Fibroblast of lung (primary cell): ENCODE measurements around the gene PRR13. TPM values are rescaled to one million over a fixed set of nuclear protein-coding genes. Genes with fewer than 3 reads are reported as not detected.
"Not testable (repeated sequence)": the region's sequence is repeated elsewhere in the genome, so short reads cannot be mapped to it uniquely, and the experiment has no call there.

Experiments
- DNase-seq, 2 donors: peaks; one replicate each; pipeline versions ENCODE4 v3.0.0 to v3.0.0-alpha.2; 2010; ENCODE audit warnings: low read depth in 2 of 2
- H2AFZ ChIP-seq: 2 replicates; pipeline ENCODE4 v1.5.1; 2012; ENCODE audit warnings: low read length, control low read depth, inconsistent platforms
- H3K27ac ChIP-seq: 2 replicates; pipeline ENCODE4 v1.5.1; 2011; ENCODE audit warnings: low read length, control low read depth; ENCODE audit not compliant: insufficient read depth
- H3K27me3 ChIP-seq: 2 replicates; pipeline ENCODE4 v1.5.1; 2011; ENCODE audit warnings: mild to moderate bottlenecking, low read length; ENCODE audit not compliant: control insufficient read depth, insufficient read depth
- H3K36me3 ChIP-seq: 2 replicates; pipeline ENCODE4 v1.5.1; 2011; ENCODE audit warnings: low read length; ENCODE audit not compliant: control insufficient read depth, insufficient read depth
- H3K4me1 ChIP-seq: 2 replicates; pipeline ENCODE4 v1.5.1; 2011; ENCODE audit warnings: low read length; ENCODE audit not compliant: control insufficient read depth, insufficient read depth; ENCODE audit errors: extremely low read depth
- H3K4me2 ChIP-seq: 2 replicates; pipeline ENCODE4 v1.5.1; 2011; ENCODE audit warnings: low read length, control low read depth; ENCODE audit not compliant: insufficient read depth; ENCODE audit errors: extremely low read depth
- H3K4me3 ChIP-seq, 4 experiments: fragments of 200-600 bp in 1 of 4; sonication (generic) in 1 of 4; replicated peaks in 1 of 4; 2 replicates each; pipeline ENCODE4 v1.5.1; 2011 to 2016; ENCODE audit warnings: low read length in 4 of 4, low read depth in 3 of 4, mild to moderate bottlenecking in 3 of 4, control low read depth in 2 of 4, inconsistent platforms in 1 of 4, mixed read lengths in 1 of 4; ENCODE audit not compliant: insufficient read depth in 1 of 4; ENCODE audit errors: control extremely low read depth in 1 of 4
- H3K79me2 ChIP-seq: 2 replicates; pipeline ENCODE4 v1.5.1; 2012; ENCODE audit warnings: mild to moderate bottlenecking, low read length, inconsistent platforms; ENCODE audit not compliant: control insufficient read depth, insufficient read depth
- H3K9ac ChIP-seq: 2 replicates; pipeline ENCODE4 v1.5.1; 2011; ENCODE audit warnings: mild to moderate bottlenecking, low read length, control low read depth; ENCODE audit not compliant: insufficient read depth
- H3K9me3 ChIP-seq: 2 replicates; pipeline ENCODE4 v1.5.1; 2012; ENCODE audit warnings: low read depth, low read length; ENCODE audit not compliant: control insufficient read depth, insufficient read depth
- H4K20me1 ChIP-seq: 2 replicates; pipeline ENCODE4 v1.5.1; 2011; ENCODE audit warnings: low read length; ENCODE audit not compliant: control insufficient read depth, insufficient read depth; ENCODE audit errors: extremely low read depth
- EZH2 ChIP-seq: IDR thresholded peaks from 2 replicates; pipeline ENCODE4 v1.5.1; 2012; ENCODE audit warnings: low read length, control low read depth, mild to moderate bottlenecking; ENCODE audit errors: missing control alignments
- polyA plus RNA-seq, 2 donors: library from polyadenylated mRNA; depleted of rRNA in 1 of 2; stranded (reverse) in 1 of 2; unstranded in 1 of 2; fragments of >200 nt; gene quantifications; 2 replicates each; pipeline ENCODE4 v1.2.1, GENCODE V29; 2011 to 2012; ENCODE audit warnings: missing spikeins in 1 of 2
- total RNA-seq: library from RNA; depleted of rRNA; stranded (reverse); fragments of >200 nt; gene quantifications from 2 replicates; pipeline ENCODE4 v1.2.1, GENCODE V29; 2014
- TF ChIP-seq, protein P1 (sequence below), 2 donors: IDR thresholded peaks in 1 of 2; conservative IDR thresholded peaks in 1 of 2; 1 replicate in 1 of 2; 2 replicates in 1 of 2; pipeline ENCODE4 v1.5.1; 2011 to 2012; ENCODE audit warnings: low read length in 2 of 2, control low read depth in 1 of 2, inconsistent platforms in 1 of 2, low read depth in 1 of 2, mild to moderate bottlenecking in 1 of 2

PRR13 gene
- total and polyA plus RNA-seq, 2 donors (not counting 1 experiment from before 2014, with no cell fraction given): 48.1 to 114 TPM

DNA sequence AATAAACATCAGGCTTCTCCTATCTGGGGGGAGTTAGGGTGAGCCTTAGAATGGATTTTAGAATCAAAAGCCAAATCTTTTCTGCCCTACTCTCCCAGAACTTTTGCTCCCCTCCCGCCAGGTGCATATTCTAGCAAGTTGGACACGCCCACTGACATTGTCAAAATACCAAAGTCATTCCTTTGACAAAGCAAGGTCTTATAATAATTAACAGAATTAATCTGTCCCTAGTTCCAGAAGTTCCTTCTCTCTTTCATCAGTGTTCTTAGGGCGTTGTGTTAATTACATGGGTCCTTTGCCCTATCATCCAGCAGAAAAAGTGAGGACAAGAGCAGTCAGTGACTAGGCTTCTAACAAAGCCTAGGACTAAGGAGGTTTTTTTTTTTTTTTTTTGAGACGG, 2.4 kb downstream of the PRR13 start:
- no peaks in the 10 kb centered on the region for H3K36me3 ChIP-seq
- TF ChIP-seq EZH2: no peak
- TF ChIP-seq, protein P1, sequence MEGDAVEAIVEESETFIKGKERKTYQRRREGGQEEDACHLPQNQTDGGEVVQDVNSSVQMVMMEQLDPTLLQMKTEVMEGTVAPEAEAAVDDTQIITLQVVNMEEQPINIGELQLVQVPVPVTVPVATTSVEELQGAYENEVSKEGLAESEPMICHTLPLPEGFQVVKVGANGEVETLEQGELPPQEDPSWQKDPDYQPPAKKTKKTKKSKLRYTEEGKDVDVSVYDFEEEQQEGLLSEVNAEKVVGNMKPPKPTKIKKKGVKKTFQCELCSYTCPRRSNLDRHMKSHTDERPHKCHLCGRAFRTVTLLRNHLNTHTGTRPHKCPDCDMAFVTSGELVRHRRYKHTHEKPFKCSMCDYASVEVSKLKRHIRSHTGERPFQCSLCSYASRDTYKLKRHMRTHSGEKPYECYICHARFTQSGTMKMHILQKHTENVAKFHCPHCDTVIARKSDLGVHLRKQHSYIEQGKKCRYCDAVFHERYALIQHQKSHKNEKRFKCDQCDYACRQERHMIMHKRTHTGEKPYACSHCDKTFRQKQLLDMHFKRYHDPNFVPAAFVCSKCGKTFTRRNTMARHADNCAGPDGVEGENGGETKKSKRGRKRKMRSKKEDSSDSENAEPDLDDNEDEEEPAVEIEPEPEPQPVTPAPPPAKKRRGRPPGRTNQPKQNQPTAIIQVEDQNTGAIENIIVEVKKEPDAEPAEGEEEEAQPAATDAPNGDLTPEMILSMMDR (conservative IDR thresholded peaks at IDR 0.05 in 1 of 2, IDR thresholded peaks at IDR 0.05 in 1 of 2; ENCODE audit: low read depth in 1 of 2, low read length in 2 of 2): no peak
- H4K20me1 ChIP-seq: no peaks in the 10 kb centered on the region
- H3K9ac ChIP-seq: no peak overlapping the region
- no peak for DNase-seq
- peaks cover 6% of the 10 kb centered on the region for H3K4me1 ChIP-seq
- no peak overlapping the region for H2AFZ ChIP-seq
- H3K4me3 ChIP-seq: no peak overlapping the region
- H3K27ac ChIP-seq: no peak overlapping the region
- H3K9me3 ChIP-seq: no peaks in the 10 kb centered on the region
- H3K27me3 ChIP-seq: no peaks in the 10 kb centered on the region
- H3K4me2 ChIP-seq: no peak overlapping the region
- peaks cover 17% of the 10 kb centered on the region for H3K79me2 ChIP-seq

DNA sequence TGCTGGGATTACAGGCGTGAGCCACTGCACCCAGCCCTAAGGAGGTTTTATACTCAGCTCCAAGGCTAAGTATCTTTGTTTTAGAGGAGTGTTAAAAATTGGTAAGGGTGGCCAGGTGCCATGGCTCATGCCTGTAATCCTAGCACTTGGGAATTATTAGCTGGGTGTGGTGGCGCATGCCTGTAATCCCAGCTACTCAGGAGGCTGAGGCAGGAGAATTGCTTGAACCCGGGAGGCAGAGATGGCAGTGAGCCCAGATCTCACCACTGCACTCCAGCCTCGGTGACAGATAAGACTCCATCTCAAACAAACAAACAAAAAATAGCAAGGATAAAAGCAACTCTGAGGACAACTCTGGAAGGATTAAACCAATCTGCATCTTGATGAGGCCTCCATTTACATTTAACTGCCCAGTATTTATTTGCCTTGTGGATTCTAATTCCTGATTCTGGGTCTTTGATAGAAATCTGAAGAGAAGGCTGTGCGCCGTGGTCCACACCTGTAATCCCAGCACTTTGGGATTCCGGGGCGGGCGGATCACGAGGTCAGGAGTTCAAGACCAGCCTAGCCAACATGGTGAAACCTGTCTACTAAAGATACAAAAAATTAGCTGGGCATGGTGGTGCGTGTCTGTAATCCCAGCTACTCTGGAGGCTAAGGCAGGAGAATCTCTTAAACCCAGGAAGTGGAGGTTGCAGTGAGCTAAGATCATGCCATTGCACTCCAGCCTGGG, 3.2 kb downstream of the PRR13 start:
- not testable (repeated sequence) for DNase-seq, H2AFZ ChIP-seq, H3K4me3 ChIP-seq, H3K27ac ChIP-seq, H3K9ac ChIP-seq, H3K27me3 ChIP-seq, H4K20me1 ChIP-seq, H3K36me3 ChIP-seq, H3K9me3 ChIP-seq, H3K4me1 ChIP-seq, H3K4me2 ChIP-seq
- peaks cover 17% of the 10 kb centered on the region for H3K79me2 ChIP-seq

DNA sequence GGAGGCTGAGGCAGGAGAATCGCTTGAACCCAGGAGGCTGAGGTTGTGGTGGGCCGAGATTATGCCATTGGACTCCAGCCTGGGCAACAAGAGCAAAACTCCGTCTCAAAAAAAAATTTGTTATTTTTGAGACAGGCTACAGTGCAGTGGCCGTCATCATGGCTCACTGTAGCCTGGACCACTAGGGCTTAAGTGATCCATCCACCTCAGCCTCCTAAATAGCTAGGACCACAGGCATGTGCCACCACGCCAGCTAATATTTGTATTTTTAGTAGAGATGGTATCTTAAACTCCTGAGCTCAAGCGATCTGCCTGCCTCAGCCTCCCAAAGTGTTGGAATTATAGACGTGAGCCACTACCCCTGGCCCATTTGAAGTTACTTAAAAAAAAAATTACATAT, 9.4 kb downstream of the PRR13 start:
- H2AFZ ChIP-seq: no peak overlapping the region
- H3K9ac ChIP-seq: no peak overlapping the region
- peaks cover 10% of the 10 kb centered on the region for H3K36me3 ChIP-seq
- TF ChIP-seq, protein P1 (conservative IDR thresholded peaks at IDR 0.05 in 1 of 2, IDR thresholded peaks at IDR 0.05 in 1 of 2; ENCODE audit: low read depth in 1 of 2, low read length in 2 of 2): no peak
- no peak for TF ChIP-seq EZH2
- peaks cover 17% of the 10 kb centered on the region for H4K20me1 ChIP-seq
- H3K27ac ChIP-seq: no peak overlapping the region
- peaks cover 36% of the 10 kb centered on the region for H3K79me2 ChIP-seq
- no peak overlapping the region for H3K4me2 ChIP-seq
- H3K9me3 ChIP-seq: no peaks in the 10 kb centered on the region
- H3K27me3 ChIP-seq: no peaks in the 10 kb centered on the region
- no peak overlapping the region for H3K4me3 ChIP-seq
- DNase-seq: no peak
- H3K4me1 ChIP-seq: peaks cover 2% of the 10 kb centered on the region
